Measurements from ENCODE around the gene PDHX. TPM values are rescaled to one million over a fixed set of nuclear protein-coding genes. Genes with fewer than 3 reads are reported as not detected.

PDHX gene
- total RNA-seq, 1 experiment from 2014 or later = 63.0 TPM

- no peak for DNase-seq (ENCODE audit: low read depth, low spot score)
- peaks cover 6% of the 10 kb centered on the region for H3K4me1 ChIP-seq (ENCODE audit: control insufficient read depth, insufficient read depth, low read length)
- TF ChIP-seq CTCF (IDR thresholded peaks at IDR 0.05) (no peak), TCF7L2 (IDR thresholded peaks at IDR 0.05; ENCODE audit: low read depth, low read length) (no peak), REST (IDR thresholded peaks at IDR 0.05; ENCODE audit: insufficient read depth in 1 of 2, low read depth in 2 of 2, low read length in 1 of 2) (no peak), SIN3A (IDR thresholded peaks at IDR 0.05; ENCODE audit: borderline replicate concordance, insufficient read depth, low read depth, low read length) (no peak), POLR2AphosphoS5 (IDR thresholded peaks at IDR 0.05; ENCODE audit: low read depth, low read length) (no peak)
- BruUV-seq (replicated peaks) = no TSS peak
- no peak overlapping the region for H3K4me3 ChIP-seq (ENCODE audit: low read depth in 2 of 2, low read length in 2 of 2)
- H3K27me3 ChIP-seq (ENCODE audit: control insufficient read depth, insufficient read depth, low read length) = no peaks in the 10 kb centered on the region
- in situ Hi-C loops (cut with HindIII; ENCODE audit: low pct_unique_long_range_greater_than_20kb, low sequenced_read_pairs) (no loop called here), intact Hi-C loops (cut with micrococcal nuclease; ENCODE audit: unreplicated experiment) (no loop called here)
- H3K9me3 ChIP-seq (ENCODE audit: control insufficient read depth, insufficient read depth, low read depth, low read length) = no peaks in the 10 kb centered on the region
- H3K27ac ChIP-seq (ENCODE audit: low read length) = peak overlapping the region; percentile 71; the same call in 1 of the 2 replicates
- no peak for ATAC-seq
- peaks cover 12% of the 10 kb centered on the region; the same call in 1 of the 2 replicates for H3K36me3 ChIP-seq (ENCODE audit: control insufficient read depth, insufficient read depth, low read length)
- POLR2A ChIA-PET = interaction anchor here (0.6 kb wide), 1 partner anchor 12 kb away, joined by 7 read pairs; no protein-coding TSS in a partner anchor
- CTCF ChIA-PET = interaction anchor here (0.5 kb wide), 1 partner anchor 203 kb away, joined by 4 read pairs; no protein-coding TSS in a partner anchor
These were observed 43.9 kb downstream of the PDHX start for GRCh38 chr11:34960277-34960676.

GRCh38 chr11:34962034-34962433 is 45.6 kb downstream of the PDHX start:
- CTCF ChIA-PET = no interaction called here
- in situ Hi-C loops (cut with HindIII; ENCODE audit: low pct_unique_long_range_greater_than_20kb, low sequenced_read_pairs) (no loop called here), intact Hi-C loops (cut with micrococcal nuclease; ENCODE audit: unreplicated experiment) (no loop called here)
- ATAC-seq = no peak
- peak overlapping the region; percentile 71 for H3K27ac ChIP-seq (ENCODE audit: low read length)
- POLR2A ChIA-PET = no interaction called here
- TF ChIP-seq CTCF (IDR thresholded peaks at IDR 0.05) = no peak
- TF ChIP-seq SIN3A (IDR thresholded peaks at IDR 0.05; ENCODE audit: borderline replicate concordance, insufficient read depth, low read depth, low read length) = no peak
- TF ChIP-seq TCF7L2 (IDR thresholded peaks at IDR 0.05; ENCODE audit: low read depth, low read length) = no peak
- no peak for TF ChIP-seq POLR2AphosphoS5 (IDR thresholded peaks at IDR 0.05; ENCODE audit: low read depth, low read length)
- no peak for TF ChIP-seq REST (IDR thresholded peaks at IDR 0.05; ENCODE audit: insufficient read depth in 1 of 2, low read depth in 2 of 2, low read length in 1 of 2)
- peaks cover 12% of the 10 kb centered on the region; the same call in 1 of the 2 replicates for H3K36me3 ChIP-seq (ENCODE audit: control insufficient read depth, insufficient read depth, low read length)
- H3K9me3 ChIP-seq (ENCODE audit: control insufficient read depth, insufficient read depth, low read depth, low read length) = no peaks in the 10 kb centered on the region
- TSS peak; percentile 21 for BruUV-seq (replicated peaks)
- DNase-seq (ENCODE audit: low read depth, low spot score) = no peak
- no peaks in the 10 kb centered on the region for H3K27me3 ChIP-seq (ENCODE audit: control insufficient read depth, insufficient read depth, low read length)
- H3K4me3 ChIP-seq (ENCODE audit: low read depth in 2 of 2, low read length in 2 of 2) = no peak overlapping the region
- H3K4me1 ChIP-seq (ENCODE audit: control insufficient read depth, insufficient read depth, low read length) = peaks cover 6% of the 10 kb centered on the region

Data from Panc1 (cell line).